ENCODE measurements around the gene MKRN2. TPM values are rescaled to one million over a fixed set of nuclear protein-coding genes. Genes with fewer than 3 reads are reported as not detected.
A peak's percentile ranks its signal among the peaks of the same experiment; 100 is the strongest.

The MKRN2 gene
- total RNA-seq: 10 to 100 TPM; 21.9 to 24.2 TPM

- Mint-ChIP-seq H3K27ac (peak within 1 kb of the TSS; percentile 88), H3K27me3 (peaks cover 19% of the 10 kb centered on the region), H3K36me3 (ENCODE audit: low read depth) (no peaks in the 10 kb centered on the region), H3K9me3 (no peaks in the 10 kb centered on the region), H3K4me1 (peaks cover 59% of the 10 kb centered on the region), H3K4me3 (peak within 1 kb of the TSS; percentile 98)
- peak; percentile 88 for DNase-seq
- ChIA-PET POLR2A (interaction anchor here (1.3 to 4.2 kb wide), 3 partner anchors 11 to 107 kb away, joined by 3 to 21 read pairs (median 7); partner anchors contain the start of genes MKRN2OS, RAF1 and TSEN2), CTCF (no interaction called here)
Observed at GRCh38 chr3:12556690-12557472, at the start of gene MKRN2. MKRN2 (plus strand) TSS chr3:12557087; CDS start chr3:12557151, 64 bp downstream.

- DNase-seq: no peak
- no peaks in the 10 kb centered on the region for H3K9me3 Mint-ChIP-seq
- ChIA-PET CTCF (interaction anchor here (1.2 kb wide), 1 partner anchor 23 kb away, joined by 3 read pairs; the partner anchor contains the start of gene TSEN2), POLR2A (interaction anchor here (1.1 kb wide), 1 partner anchor 24 kb away, joined by 3 read pairs; the partner anchor contains the start of gene TSEN2)
- no peak overlapping the region for H3K4me3 Mint-ChIP-seq
- no peaks in the 10 kb centered on the region for H3K27me3 Mint-ChIP-seq
- H3K27ac Mint-ChIP-seq: no peak overlapping the region
- no peaks in the 10 kb centered on the region for H3K4me1 Mint-ChIP-seq
- peaks cover 20% of the 10 kb centered on the region for H3K36me3 Mint-ChIP-seq (ENCODE audit: low read depth)
Observed at GRCh38 chr3:12507591-12508281, 49.2 kb upstream of the MKRN2 start.

GRCh38 chr3:12508291-12508700, 48.6 kb upstream of the MKRN2 start:
- ChIA-PET POLR2A (interaction anchor here (1.1 kb wide), 1 partner anchor 25 kb away, joined by 3 read pairs; the partner anchor contains the start of gene TSEN2), CTCF (interaction anchor here (1.2 kb wide), 1 partner anchor 24 kb away, joined by 3 read pairs; the partner anchor contains the start of gene TSEN2)
- Mint-ChIP-seq H3K27me3 (no peaks in the 10 kb centered on the region), H3K4me3 (no peak overlapping the region), H3K9me3 (no peaks in the 10 kb centered on the region), H3K4me1 (no peaks in the 10 kb centered on the region), H3K27ac (no peak overlapping the region), H3K36me3 (ENCODE audit: low read depth) (peaks cover 16% of the 10 kb centered on the region)
- no peak for DNase-seq

- H3K4me3 Mint-ChIP-seq: no peak overlapping the region
- peaks cover 7% of the 10 kb centered on the region for H3K36me3 Mint-ChIP-seq (ENCODE audit: low read depth)
- no peaks in the 10 kb centered on the region for H3K27me3 Mint-ChIP-seq
Observed at GRCh38 chr3:12509466-12509865, 47.4 kb upstream of the MKRN2 start.

GRCh38 chr3:12512534-12513118, 44.3 kb upstream of the MKRN2 start:
- no peaks in the 10 kb centered on the region for H3K36me3 Mint-ChIP-seq (ENCODE audit: low read depth)
- no peaks in the 10 kb centered on the region for H3K4me1 Mint-ChIP-seq
- H3K27ac Mint-ChIP-seq: no peak overlapping the region
- no peaks in the 10 kb centered on the region for H3K27me3 Mint-ChIP-seq
- no peak for DNase-seq
- H3K4me3 Mint-ChIP-seq: no peak overlapping the region
- CTCF ChIA-PET: interaction anchor here (1.0 kb wide), 1 partner anchor 34 kb away, joined by 4 read pairs; no protein-coding TSS in a partner anchor
- POLR2A ChIA-PET: no interaction called here
- no peaks in the 10 kb centered on the region for H3K9me3 Mint-ChIP-seq

More at GRCh38 chr3:12509466-12509865, 47.4 kb upstream of the MKRN2 start:
- Mint-ChIP-seq H3K4me1 (no peaks in the 10 kb centered on the region), H3K9me3 (no peaks in the 10 kb centered on the region), H3K27ac (no peak overlapping the region)
- no peak for DNase-seq
- ChIA-PET POLR2A (no interaction called here), CTCF (no interaction called here)

- DNase-seq: no peak
- Mint-ChIP-seq H3K4me1 (no peaks in the 10 kb centered on the region), H3K4me3 (no peak overlapping the region), H3K27ac (no peak overlapping the region), H3K27me3 (no peaks in the 10 kb centered on the region), H3K9me3 (no peaks in the 10 kb centered on the region), H3K36me3 (ENCODE audit: low read depth) (no peaks in the 10 kb centered on the region)
- ChIA-PET CTCF (interaction anchor here (1.0 kb wide), 1 partner anchor 32 kb away, joined by 4 read pairs; no protein-coding TSS in a partner anchor), POLR2A (interaction anchor here (0.9 kb wide), 1 partner anchor 29 kb away, joined by 3 read pairs; no protein-coding TSS in a partner anchor)
Observed at GRCh38 chr3:12513694-12514446, 43.0 kb upstream of the MKRN2 start.

GRCh38 chr3:12515631-12516030, 41.3 kb upstream of the MKRN2 start:
- no peak for DNase-seq
- ChIA-PET POLR2A (no interaction called here), CTCF (no interaction called here)
- Mint-ChIP-seq H3K27ac (no peak overlapping the region), H3K36me3 (ENCODE audit: low read depth) (no peaks in the 10 kb centered on the region), H3K9me3 (no peaks in the 10 kb centered on the region), H3K27me3 (no peaks in the 10 kb centered on the region), H3K4me1 (no peaks in the 10 kb centered on the region), H3K4me3 (no peak overlapping the region)

- ChIA-PET POLR2A (no interaction called here), CTCF (no interaction called here)
- DNase-seq: no peak
- Mint-ChIP-seq H3K27ac (no peak overlapping the region), H3K4me1 (no peaks in the 10 kb centered on the region), H3K9me3 (no peaks in the 10 kb centered on the region), H3K4me3 (no peak overlapping the region), H3K27me3 (no peaks in the 10 kb centered on the region), H3K36me3 (ENCODE audit: low read depth) (peaks cover 6% of the 10 kb centered on the region)
Observed at GRCh38 chr3:12516873-12517272, 40.0 kb upstream of the MKRN2 start.

- Mint-ChIP-seq H3K4me3 (no peak overlapping the region), H3K36me3 (ENCODE audit: low read depth) (peaks cover 6% of the 10 kb centered on the region), H3K9me3 (no peaks in the 10 kb centered on the region), H3K4me1 (no peaks in the 10 kb centered on the region), H3K27ac (no peak overlapping the region), H3K27me3 (no peaks in the 10 kb centered on the region)
- CTCF ChIA-PET: no interaction called here
- POLR2A ChIA-PET: no interaction called here
- no peak for DNase-seq
Observed at GRCh38 chr3:12518261-12519028, 38.4 kb upstream of the MKRN2 start.

GRCh38 chr3:12521010-12521409, 35.9 kb upstream of the MKRN2 start:
- ChIA-PET CTCF (no interaction called here), POLR2A (no interaction called here)
- Mint-ChIP-seq H3K4me1 (no peaks in the 10 kb centered on the region), H3K27ac (no peak overlapping the region), H3K4me3 (no peak overlapping the region), H3K27me3 (no peaks in the 10 kb centered on the region), H3K9me3 (no peaks in the 10 kb centered on the region), H3K36me3 (ENCODE audit: low read depth) (peaks cover 6% of the 10 kb centered on the region)
- DNase-seq: no peak

GRCh38 chr3:12522721-12523120, 34.2 kb upstream of the MKRN2 start:
- Mint-ChIP-seq H3K9me3 (no peaks in the 10 kb centered on the region), H3K4me1 (no peaks in the 10 kb centered on the region), H3K4me3 (no peak overlapping the region), H3K27ac (no peak overlapping the region), H3K36me3 (ENCODE audit: low read depth) (peaks cover 13% of the 10 kb centered on the region), H3K27me3 (no peaks in the 10 kb centered on the region)
- no peak for DNase-seq
- ChIA-PET POLR2A (interaction anchor here (1.1 kb wide), 1 partner anchor 17 kb away, joined by 3 read pairs; no protein-coding TSS in a partner anchor), CTCF (no interaction called here)

GRCh38 chr3:12527757-12528143, 29.1 kb upstream of the MKRN2 start:
- H3K36me3 Mint-ChIP-seq (ENCODE audit: low read depth): peaks cover 19% of the 10 kb centered on the region
- no peaks in the 10 kb centered on the region for H3K9me3 Mint-ChIP-seq
- no peaks in the 10 kb centered on the region for H3K4me1 Mint-ChIP-seq
- ChIA-PET CTCF (no interaction called here), POLR2A (no interaction called here)
- H3K4me3 Mint-ChIP-seq: no peak overlapping the region
- H3K27me3 Mint-ChIP-seq: no peaks in the 10 kb centered on the region
- H3K27ac Mint-ChIP-seq: no peak overlapping the region
- DNase-seq: no peak

All from activated CD4-positive, alpha-beta memory T cell treated with anti-CD3 and anti-CD28 coated beads, Interleukin-2, amount 10 ng/mL, durations not matched to agents 7 days and 5 days (primary cell).